GM12892 (cell line): ENCODE measurements around the gene C1QB.

Source experiments
- POLR2A ChIP-seq: IDR thresholded peaks from 2 replicates; pipeline ENCODE4 v1.6.1; 2011; ENCODE audit warnings: low read depth, low read length, control low read depth
- POLR2AphosphoS5 ChIP-seq: IDR thresholded peaks from 2 replicates; pipeline ENCODE4 v1.6.1; 2011; ENCODE audit warnings: low read depth, low read length, control low read depth

GRCh38 chr1:22613572-22613918, 39.5 kb upstream of the C1QB start:
- no peak for TF ChIP-seq POLR2AphosphoS5
- TF ChIP-seq POLR2A = no peak
